ENCODE data around the gene TNFRSF9. TPM values are rescaled to one million over a fixed set of nuclear protein-coding genes. Genes with fewer than 3 reads are reported as not detected.

The TNFRSF9 gene
- total RNA-seq, 1 experiment from 2014 or later = not detected

DNA sequence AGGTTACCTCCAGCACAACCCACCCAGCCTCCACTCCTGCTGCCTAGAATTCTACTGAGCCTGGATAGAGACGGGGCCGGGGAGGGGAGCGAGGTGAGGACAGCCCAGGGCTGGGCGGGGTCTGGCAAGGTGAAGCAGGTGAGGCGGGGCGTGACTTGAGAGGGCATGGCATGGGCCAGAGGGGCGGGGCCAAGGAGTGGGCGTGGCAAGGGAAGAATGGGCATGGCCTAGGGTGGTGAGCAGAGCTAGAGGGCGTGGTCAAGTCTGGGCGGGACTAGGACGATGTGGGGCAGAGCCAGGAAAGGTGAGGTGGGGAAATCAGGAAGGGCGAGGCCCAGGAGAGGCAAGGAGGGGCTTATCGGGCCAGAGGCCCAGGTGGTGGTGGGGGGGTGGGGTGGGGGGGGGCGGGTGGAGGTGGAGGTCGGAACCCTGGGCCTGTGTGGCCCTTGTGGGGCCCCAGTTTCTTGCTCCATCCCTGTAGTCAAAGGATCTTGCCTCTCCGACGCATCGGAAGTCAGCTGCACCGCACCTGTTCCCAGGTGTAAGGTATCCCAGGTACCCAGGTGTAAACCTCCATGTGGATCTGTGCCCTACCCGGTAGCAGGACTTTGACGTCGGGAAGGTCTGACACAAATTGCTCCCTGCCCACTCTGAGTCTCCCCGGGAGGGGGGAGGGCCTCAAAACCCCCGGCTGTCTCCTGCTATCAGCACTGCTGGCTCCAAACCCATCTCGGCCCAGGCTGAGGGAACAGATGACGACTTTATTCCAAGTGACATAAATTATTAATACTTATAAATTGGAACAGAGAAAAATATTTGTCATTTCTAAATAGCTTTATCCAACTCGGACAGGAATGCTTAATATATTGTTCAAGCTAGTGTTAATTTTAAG is 54.9 kb downstream of the TNFRSF9 start:
- peak; percentile 13 to 16 for DNase-seq
- Histone ChIP-seq H3K4me1 (no peaks in the 10 kb centered on the region), H3K27ac (no peak overlapping the region), H3K36me3 (no peaks in the 10 kb centered on the region), H3K9me3 (replicated peaks) (no peaks in the 10 kb centered on the region), H3K27me3 (0 out of 2 replicates have a peak, but pooled peaks cover 3% of the 10 kb centered on the region), H3K4me3 (no peak overlapping the region)

DNA sequence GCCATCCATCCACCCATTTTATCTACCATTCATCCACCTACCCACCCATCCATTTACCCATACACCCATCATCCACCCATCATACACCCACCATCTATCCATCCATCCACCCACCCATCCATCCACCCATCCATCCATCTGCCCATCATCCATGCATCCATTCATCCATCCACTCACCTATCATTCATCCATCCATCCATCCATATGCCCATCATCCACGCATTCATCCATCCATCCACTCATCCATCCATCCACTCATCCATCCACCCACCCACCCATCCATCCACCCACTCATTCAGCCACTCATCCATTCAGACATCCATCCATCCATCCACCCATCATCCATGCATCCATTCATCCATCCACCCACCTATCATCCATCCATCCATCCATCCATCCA is 55.9 kb downstream of the TNFRSF9 start:
- Histone ChIP-seq H3K27ac (no peak overlapping the region), H3K9me3 (replicated peaks) (no peaks in the 10 kb centered on the region), H3K4me3 (no peak overlapping the region), H3K27me3 (0 out of 2 replicates have a peak, but pooled peaks cover 3% of the 10 kb centered on the region), H3K4me1 (no peaks in the 10 kb centered on the region), H3K36me3 (no peaks in the 10 kb centered on the region)
- no peak for DNase-seq

DNA sequence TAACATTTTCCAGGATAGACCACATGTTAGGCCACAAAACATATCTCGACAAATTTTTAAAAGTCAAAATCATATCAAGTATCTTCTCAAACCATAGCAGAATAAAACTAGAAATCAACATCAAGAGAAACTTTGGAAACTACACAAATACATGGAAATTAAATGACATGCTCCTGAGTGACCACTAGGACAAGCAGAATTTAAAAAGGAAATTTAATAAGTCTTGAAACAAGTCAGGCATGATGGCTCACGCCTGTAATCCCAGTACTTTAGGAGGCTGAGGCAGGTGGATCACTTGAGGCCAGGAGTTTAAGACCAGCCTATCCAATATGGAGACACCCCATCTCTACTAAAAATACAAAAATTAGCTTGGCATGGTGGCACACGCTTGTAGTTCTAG is 61.4 kb downstream of the TNFRSF9 start:
- Histone ChIP-seq H3K36me3 (no peaks in the 10 kb centered on the region), H3K4me1 (no peaks in the 10 kb centered on the region), H3K4me3 (no peak overlapping the region), H3K27ac (no peak overlapping the region), H3K27me3 (no peaks in the 10 kb centered on the region), H3K9me3 (replicated peaks) (peaks cover 8% of the 10 kb centered on the region; the same call in 1 of the 2 replicates)
- no peak for DNase-seq

DNA sequence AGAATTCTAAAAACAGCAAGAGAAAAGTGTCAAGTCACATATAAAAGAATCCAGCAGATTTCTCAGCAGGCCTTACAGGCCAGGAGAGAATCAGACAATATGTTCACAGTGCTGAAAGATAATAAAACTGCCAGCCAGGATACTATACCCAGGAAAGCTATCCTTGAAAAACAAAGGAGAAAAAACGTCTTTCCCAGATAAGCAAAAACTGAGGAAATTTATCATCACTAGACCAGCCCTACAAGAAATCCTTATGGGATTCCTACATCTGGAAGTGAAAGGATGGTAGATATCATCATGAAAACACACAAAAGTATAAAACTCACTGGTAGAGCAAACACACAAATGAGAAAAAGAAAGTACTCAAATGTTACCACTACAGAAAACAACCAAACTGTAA is 62.6 kb downstream of the TNFRSF9 start:
- no peak for DNase-seq
- Histone ChIP-seq H3K27ac (no peak overlapping the region), H3K27me3 (no peaks in the 10 kb centered on the region), H3K4me1 (no peaks in the 10 kb centered on the region), H3K36me3 (no peaks in the 10 kb centered on the region), H3K4me3 (no peak overlapping the region), H3K9me3 (replicated peaks) (peaks cover 8% of the 10 kb centered on the region; the same call in 1 of the 2 replicates)

DNA sequence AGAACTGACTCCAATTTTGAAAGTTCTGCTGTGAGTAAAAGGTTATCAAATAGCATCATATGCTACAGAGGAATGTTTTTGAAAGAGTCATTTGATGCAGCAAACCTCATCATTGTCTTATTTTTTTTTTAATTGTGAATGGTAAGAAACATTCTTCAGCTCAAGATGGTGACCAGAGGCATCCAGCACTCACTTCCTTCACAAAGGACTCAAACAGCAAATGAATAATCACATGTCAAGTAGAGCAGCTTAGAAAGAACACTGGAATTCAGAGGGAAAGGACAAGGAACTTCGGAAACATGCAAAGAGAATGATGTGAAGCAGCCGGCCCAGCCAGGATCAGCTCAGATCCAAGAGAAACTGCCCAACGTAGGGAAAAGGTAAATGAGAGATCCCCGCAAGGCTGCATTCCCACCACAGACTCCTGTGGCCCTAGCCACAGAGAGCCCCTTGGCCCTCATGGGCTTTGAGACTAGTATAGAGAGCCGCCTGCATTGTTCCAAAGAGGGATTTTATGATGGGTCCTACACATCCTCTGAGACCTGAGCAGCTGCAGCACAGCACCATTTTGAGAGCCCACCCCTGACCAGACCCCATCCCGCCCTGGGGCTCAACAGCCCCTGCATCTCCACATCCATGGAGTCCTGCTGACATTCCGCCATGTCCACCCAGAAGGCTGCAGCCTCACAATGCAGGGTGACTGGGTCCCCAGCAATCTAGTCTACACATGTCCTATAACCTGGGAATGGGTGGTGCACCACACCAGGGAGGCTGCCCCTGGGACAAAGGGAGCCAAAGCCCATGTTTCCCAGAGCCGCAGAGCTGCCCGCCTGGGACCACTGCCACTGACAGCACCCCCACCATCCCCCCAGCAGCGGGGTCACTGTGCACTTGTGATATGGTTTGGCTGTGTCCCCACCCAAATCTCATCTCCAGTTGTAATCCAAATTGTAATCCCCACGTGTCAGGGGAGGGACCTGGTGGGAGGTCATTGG is 66.5 kb downstream of the TNFRSF9 start:
- no peaks in the 10 kb centered on the region for H3K36me3 ChIP-seq
- H3K27ac ChIP-seq = no peak overlapping the region
- no peak overlapping the region for H3K4me3 ChIP-seq
- peaks cover 11% of the 10 kb centered on the region for H3K9me3 ChIP-seq (replicated peaks)
- no peaks in the 10 kb centered on the region for H3K4me1 ChIP-seq
- H3K27me3 ChIP-seq = no peaks in the 10 kb centered on the region
- no peak for DNase-seq

DNA sequence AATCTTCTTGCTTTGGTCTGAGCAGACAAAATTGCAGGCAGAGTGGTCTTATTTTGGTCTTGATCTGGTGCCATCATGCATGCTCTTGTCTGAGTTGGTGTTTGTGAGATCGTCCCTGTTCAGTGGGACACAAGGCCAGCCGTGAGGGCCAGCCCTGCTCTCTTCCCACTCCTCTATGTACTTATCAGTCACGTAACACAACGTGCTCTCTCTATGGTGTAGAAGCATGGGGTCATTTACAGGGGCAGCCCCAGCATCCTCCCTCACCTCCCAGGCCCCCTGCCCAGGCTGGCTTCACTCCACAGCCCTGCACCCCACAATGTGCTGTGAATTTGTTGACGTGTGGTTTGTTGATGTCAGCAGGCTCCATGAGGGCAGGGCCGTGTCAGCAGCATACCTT is 69.5 kb downstream of the TNFRSF9 start:
- Histone ChIP-seq H3K9me3 (replicated peaks) (peaks cover 3% of the 10 kb centered on the region), H3K27me3 (no peaks in the 10 kb centered on the region), H3K27ac (no peak overlapping the region), H3K4me3 (no peak overlapping the region), H3K36me3 (no peaks in the 10 kb centered on the region), H3K4me1 (no peaks in the 10 kb centered on the region)
- DNase-seq = no peak

GRCh38 chr1:7869136-7869920 is 71.3 kb downstream of the TNFRSF9 start:
- no peak for DNase-seq
- H3K4me3 ChIP-seq = no peak overlapping the region
- no peaks in the 10 kb centered on the region for H3K27me3 ChIP-seq
- no peaks in the 10 kb centered on the region for H3K4me1 ChIP-seq
- no peaks in the 10 kb centered on the region for H3K36me3 ChIP-seq
- no peak overlapping the region for H3K27ac ChIP-seq
- H3K9me3 ChIP-seq (replicated peaks) = peaks cover 3% of the 10 kb centered on the region

DNA sequence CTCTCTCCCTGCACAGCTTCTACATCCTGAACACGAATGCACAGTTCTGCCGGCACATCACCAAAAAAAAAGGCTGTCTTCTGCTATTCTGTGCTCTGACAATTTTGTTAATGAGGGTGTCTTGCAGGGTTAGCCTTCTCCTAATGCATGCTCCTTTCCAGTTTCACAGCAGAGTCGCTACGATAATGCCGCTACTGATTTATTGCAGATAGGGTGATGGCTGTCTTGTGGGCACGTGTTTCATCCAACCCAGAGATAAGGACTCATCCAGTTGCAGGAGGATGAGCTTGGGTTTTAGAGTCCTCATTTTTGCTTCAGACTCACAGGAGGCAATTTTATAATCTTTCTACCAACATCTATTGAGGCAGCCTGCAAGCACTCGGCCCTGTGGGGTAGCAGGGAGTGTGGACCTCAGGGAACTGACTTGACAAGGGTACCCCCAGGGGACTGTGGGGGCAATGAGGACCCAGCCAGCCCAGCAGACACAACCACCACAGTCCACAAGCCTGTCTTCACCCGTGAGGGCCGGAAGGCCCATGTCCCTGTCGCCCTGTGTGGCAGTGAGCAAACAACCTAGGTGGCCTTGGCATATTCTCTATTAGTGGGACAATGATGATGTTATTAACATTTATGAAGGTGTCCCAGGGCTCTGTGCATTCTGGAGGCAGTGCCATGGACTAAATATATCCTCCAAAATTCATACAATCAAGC is 72.4 kb downstream of the TNFRSF9 start:
- no peak overlapping the region for H3K27ac ChIP-seq
- no peaks in the 10 kb centered on the region for H3K4me1 ChIP-seq
- H3K36me3 ChIP-seq = no peaks in the 10 kb centered on the region
- no peak overlapping the region for H3K4me3 ChIP-seq
- no peak for DNase-seq
- H3K27me3 ChIP-seq = no peaks in the 10 kb centered on the region
- H3K9me3 ChIP-seq (replicated peaks) = peaks cover 3% of the 10 kb centered on the region

GRCh38 chr1:7865978-7866377 is 74.7 kb downstream of the TNFRSF9 start:
- no peaks in the 10 kb centered on the region for H3K27me3 ChIP-seq
- H3K4me1 ChIP-seq = no peaks in the 10 kb centered on the region
- no peak overlapping the region for H3K4me3 ChIP-seq
- H3K36me3 ChIP-seq = no peaks in the 10 kb centered on the region
- peaks cover 3% of the 10 kb centered on the region for H3K9me3 ChIP-seq (replicated peaks)
- H3K27ac ChIP-seq = no peak overlapping the region
- DNase-seq = no peak

Other genes with a start within 250 kb of the TNFRSF9 start
- 97.8 and 102 TPM in 2 replicates for gene VAMP3, start 169.5 kb downstream of the TNFRSF9 start, total RNA-seq (2014; rRNA removed; shearing (Covaris generic))
- 2.0 and 2.7 TPM in 2 replicates for gene PER3, start 156.5 kb downstream of the TNFRSF9 start, total RNA-seq (2014; rRNA removed; shearing (Covaris generic))
- gene UTS2, start 87.8 kb downstream of the TNFRSF9 start, total RNA-seq (2014; rRNA removed; shearing (Covaris generic)) = not detected in 2 replicates
- gene PARK7, start 20.9 kb upstream of the TNFRSF9 start, total RNA-seq (2014; rRNA removed; shearing (Covaris generic)) = 441 and 456 TPM in 2 replicates
- 197 and 220 TPM in 2 replicates for gene ERRFI1, start 85.5 kb upstream of the TNFRSF9 start, total RNA-seq (2014; rRNA removed; shearing (Covaris generic))

Data from SJCRH30 (cell line).